ENCODE data around the gene PLA2G7. TPM values are rescaled to one million over a fixed set of nuclear protein-coding genes. Genes with fewer than 3 reads are reported as not detected.

PLA2G7 gene
- polyA plus RNA-seq, 1 donor (not counting 4 experiments of a cell fraction or from before 2014, with no cell fraction given) = 4.8 TPM

DNA sequence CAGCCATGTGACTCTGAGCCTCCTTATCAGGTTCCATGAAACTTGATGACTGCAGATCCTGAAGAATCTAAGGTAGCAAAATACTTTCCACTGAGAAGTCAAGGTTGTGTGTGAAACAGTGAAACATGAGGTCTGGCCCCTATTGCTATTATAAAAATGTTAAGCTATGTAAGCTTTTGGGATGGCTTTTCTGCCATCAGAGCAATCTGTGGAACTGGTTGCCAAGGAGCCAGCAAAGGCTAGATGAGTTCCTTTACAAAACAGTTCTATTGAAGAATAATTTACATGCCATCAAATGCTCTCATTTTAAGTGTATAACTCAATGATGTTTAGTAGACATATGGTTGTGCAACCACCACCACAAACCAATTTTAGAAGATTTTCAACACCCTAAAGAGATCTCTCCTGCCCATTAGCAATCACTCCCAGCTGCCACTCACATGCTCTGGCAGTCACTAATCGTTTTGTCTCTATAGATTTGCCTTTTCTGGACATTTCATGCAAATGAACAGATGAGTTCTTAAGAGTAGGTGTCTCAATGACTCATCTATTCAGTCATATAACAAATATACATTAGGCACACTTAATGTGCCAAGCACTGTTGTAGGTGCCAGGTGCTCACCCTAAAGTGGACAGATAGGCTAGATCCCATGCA is 38.2 kb upstream of the PLA2G7 start:
- no peak for TF ChIP-seq EZH2 (IDR thresholded peaks at IDR 0.05; ENCODE audit: low read length)
- TF ChIP-seq, protein P1, sequence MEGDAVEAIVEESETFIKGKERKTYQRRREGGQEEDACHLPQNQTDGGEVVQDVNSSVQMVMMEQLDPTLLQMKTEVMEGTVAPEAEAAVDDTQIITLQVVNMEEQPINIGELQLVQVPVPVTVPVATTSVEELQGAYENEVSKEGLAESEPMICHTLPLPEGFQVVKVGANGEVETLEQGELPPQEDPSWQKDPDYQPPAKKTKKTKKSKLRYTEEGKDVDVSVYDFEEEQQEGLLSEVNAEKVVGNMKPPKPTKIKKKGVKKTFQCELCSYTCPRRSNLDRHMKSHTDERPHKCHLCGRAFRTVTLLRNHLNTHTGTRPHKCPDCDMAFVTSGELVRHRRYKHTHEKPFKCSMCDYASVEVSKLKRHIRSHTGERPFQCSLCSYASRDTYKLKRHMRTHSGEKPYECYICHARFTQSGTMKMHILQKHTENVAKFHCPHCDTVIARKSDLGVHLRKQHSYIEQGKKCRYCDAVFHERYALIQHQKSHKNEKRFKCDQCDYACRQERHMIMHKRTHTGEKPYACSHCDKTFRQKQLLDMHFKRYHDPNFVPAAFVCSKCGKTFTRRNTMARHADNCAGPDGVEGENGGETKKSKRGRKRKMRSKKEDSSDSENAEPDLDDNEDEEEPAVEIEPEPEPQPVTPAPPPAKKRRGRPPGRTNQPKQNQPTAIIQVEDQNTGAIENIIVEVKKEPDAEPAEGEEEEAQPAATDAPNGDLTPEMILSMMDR (optimal IDR thresholded peaks at IDR 0.05 in 1 of 3, IDR thresholded peaks at IDR 0.05 in 1 of 3, conservative IDR thresholded peaks at IDR 0.05 in 1 of 3; ENCODE audit: extremely low read depth in 1 of 3, insufficient read depth in 2 of 3, low read length in 3 of 3) = no peak
- H3K4me1 ChIP-seq (ENCODE audit: control insufficient read depth, extremely low read depth, insufficient read depth, low read length) = no peaks in the 10 kb centered on the region
- no peak overlapping the region for H3K27ac ChIP-seq (ENCODE audit: control insufficient read depth, insufficient read depth, low read length)
- H4K20me1 ChIP-seq (ENCODE audit: control insufficient read depth, extremely low read depth, insufficient read depth, low read length) = no peaks in the 10 kb centered on the region
- dilution Hi-C loops (cut with MboI; ENCODE audit: extremely low pct_ligation_motif_present, low sequenced_read_pairs) = no loop called here
- H3K27me3 ChIP-seq (ENCODE audit: control insufficient read depth, extremely low read depth, insufficient read depth, low read length) = no peaks in the 10 kb centered on the region
- FAIRE-seq (peak; percentile 43), DNase-seq (ENCODE audit: low read depth, low spot score) (no peak)
- H3K79me2 ChIP-seq (ENCODE audit: control insufficient read depth, insufficient read depth, low read length) = no peaks in the 10 kb centered on the region
- no peak overlapping the region for H3K4me3 ChIP-seq (ENCODE audit: control insufficient read depth in 2 of 3, extremely low read depth in 1 of 3, insufficient read depth in 2 of 3, low read depth in 1 of 3, low read length in 3 of 3)
- H3K9me1 ChIP-seq (ENCODE audit: control insufficient read depth, extremely low read depth, insufficient read depth, low read length) = no peaks in the 10 kb centered on the region
- no peak overlapping the region for H3K9ac ChIP-seq (ENCODE audit: control insufficient read depth, extremely low read depth, insufficient read depth, low read length)
- no peak overlapping the region for H3K4me2 ChIP-seq (ENCODE audit: control insufficient read depth, extremely low read depth, insufficient read depth, low read depth, low read length)
- H3K9me3 ChIP-seq (ENCODE audit: control insufficient read depth, low read depth, low read length) = no peaks in the 10 kb centered on the region
- H2AFZ ChIP-seq (ENCODE audit: control insufficient read depth, low read length) = no peak overlapping the region
- no peaks in the 10 kb centered on the region for H3K36me3 ChIP-seq (ENCODE audit: control insufficient read depth in 2 of 2, extremely low read depth in 1 of 2, insufficient read depth in 2 of 2, low read length in 2 of 2)

DNA sequence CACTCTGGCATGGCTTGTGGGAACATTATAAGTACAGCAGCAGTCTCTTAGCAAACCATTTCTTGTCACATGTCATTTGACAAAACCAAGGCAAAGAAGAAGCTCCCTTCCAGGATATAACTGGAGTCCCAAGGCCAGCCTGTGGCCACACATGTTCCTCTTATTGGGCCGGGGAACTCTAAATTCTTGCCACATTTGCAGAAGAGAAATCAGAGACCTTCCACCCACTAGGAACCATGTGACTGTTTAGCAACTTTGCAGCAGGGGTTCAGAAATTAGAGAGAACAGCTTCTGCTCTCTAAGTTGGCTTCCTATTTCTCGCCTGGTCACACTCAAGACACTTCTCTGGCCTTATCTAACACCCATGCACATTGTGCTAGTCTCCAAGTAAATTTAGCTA is 37.6 kb upstream of the PLA2G7 start:
- no peaks in the 10 kb centered on the region for H3K9me3 ChIP-seq (ENCODE audit: control insufficient read depth, low read depth, low read length)
- H3K4me2 ChIP-seq (ENCODE audit: control insufficient read depth, extremely low read depth, insufficient read depth, low read depth, low read length) = no peak overlapping the region
- H2AFZ ChIP-seq (ENCODE audit: control insufficient read depth, low read length) = no peak overlapping the region
- H3K36me3 ChIP-seq (ENCODE audit: control insufficient read depth in 2 of 2, extremely low read depth in 1 of 2, insufficient read depth in 2 of 2, low read length in 2 of 2) = no peaks in the 10 kb centered on the region
- H3K4me1 ChIP-seq (ENCODE audit: control insufficient read depth, extremely low read depth, insufficient read depth, low read length) = no peaks in the 10 kb centered on the region
- no peak overlapping the region for H3K27ac ChIP-seq (ENCODE audit: control insufficient read depth, insufficient read depth, low read length)
- H3K9me1 ChIP-seq (ENCODE audit: control insufficient read depth, extremely low read depth, insufficient read depth, low read length) = no peaks in the 10 kb centered on the region
- dilution Hi-C loops (cut with MboI; ENCODE audit: extremely low pct_ligation_motif_present, low sequenced_read_pairs) = no loop called here
- H3K4me3 ChIP-seq (ENCODE audit: control insufficient read depth in 2 of 3, extremely low read depth in 1 of 3, insufficient read depth in 2 of 3, low read depth in 1 of 3, low read length in 3 of 3) = no peak overlapping the region
- TF ChIP-seq, protein P1 (optimal IDR thresholded peaks at IDR 0.05 in 1 of 3, IDR thresholded peaks at IDR 0.05 in 1 of 3, conservative IDR thresholded peaks at IDR 0.05 in 1 of 3; ENCODE audit: extremely low read depth in 1 of 3, insufficient read depth in 2 of 3, low read length in 3 of 3) = no peak
- no peak for TF ChIP-seq EZH2 (IDR thresholded peaks at IDR 0.05; ENCODE audit: low read length)
- no peak for FAIRE-seq
- H3K9ac ChIP-seq (ENCODE audit: control insufficient read depth, extremely low read depth, insufficient read depth, low read length) = no peak overlapping the region
- DNase-seq (ENCODE audit: low read depth, low spot score) = no peak
- H3K79me2 ChIP-seq (ENCODE audit: control insufficient read depth, insufficient read depth, low read length) = no peaks in the 10 kb centered on the region
- no peaks in the 10 kb centered on the region for H4K20me1 ChIP-seq (ENCODE audit: control insufficient read depth, extremely low read depth, insufficient read depth, low read length)
- H3K27me3 ChIP-seq (ENCODE audit: control insufficient read depth, extremely low read depth, insufficient read depth, low read length) = no peaks in the 10 kb centered on the region

All from keratinocyte (primary cell).